ENCODE measurements around the gene SKI. TPM values are rescaled to one million over a fixed set of nuclear protein-coding genes. Genes with fewer than 3 reads are reported as not detected.
A peak's percentile ranks its signal among the peaks of the same experiment; 100 is the strongest.

The SKI gene
- 108 TPM for total RNA-seq

DNA sequence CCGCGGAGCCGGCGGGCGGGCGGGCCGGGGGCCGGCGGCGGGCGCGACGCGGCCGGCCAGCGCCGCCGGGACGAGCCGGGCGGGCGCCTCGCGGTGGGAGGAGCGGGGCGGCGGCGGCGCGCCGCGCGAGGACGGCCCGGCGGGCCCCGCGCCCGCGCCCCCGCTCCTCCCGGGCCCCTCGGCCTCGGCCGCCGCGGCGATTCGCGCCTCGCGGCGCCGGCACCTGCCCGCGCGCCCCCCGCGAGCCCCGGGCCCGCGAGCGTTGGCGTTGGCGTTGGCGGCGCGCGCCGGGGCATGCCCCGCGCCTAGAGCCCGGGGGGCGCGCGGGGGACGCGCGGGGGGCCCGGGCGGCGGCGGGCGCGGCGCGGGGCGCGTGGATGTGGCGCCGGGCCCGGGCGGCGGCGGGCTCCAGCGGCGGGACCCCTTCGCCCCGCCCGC, at the start of gene SKI:
SKI (plus strand) TSS at position 163 of the 438 bp plus-strand sequence. CDS start 448 bp downstream, outside the sequence.
- ATAC-seq (no peak), DNase-seq (ENCODE audit: low spot score) (no peak)
- intact Hi-C loops (cut with DNase I): no loop called here

DNA sequence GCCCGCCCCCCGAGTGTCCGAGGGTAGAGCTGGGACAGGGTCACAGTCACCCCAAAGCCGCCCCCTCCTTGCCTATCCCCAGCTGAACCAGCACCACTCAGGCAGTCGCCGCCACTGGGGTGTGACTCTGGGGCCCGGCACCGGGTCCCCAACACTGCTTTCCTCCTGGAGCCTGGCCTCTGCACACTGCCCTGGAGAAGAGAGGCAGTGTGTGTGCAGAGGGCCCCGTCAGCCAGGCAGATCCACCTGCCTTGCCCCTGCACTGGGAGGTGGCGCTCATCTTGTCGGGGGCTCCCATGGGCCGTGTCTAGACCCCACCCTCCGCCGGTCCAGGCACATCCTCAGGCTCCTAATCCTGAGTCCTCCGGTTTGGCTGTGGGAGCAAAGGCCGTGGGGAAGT, 49.2 kb upstream of the SKI start:
- no peak for ATAC-seq
- intact Hi-C loops (cut with DNase I): no loop called here
- no peak for DNase-seq (ENCODE audit: low spot score)

DNA sequence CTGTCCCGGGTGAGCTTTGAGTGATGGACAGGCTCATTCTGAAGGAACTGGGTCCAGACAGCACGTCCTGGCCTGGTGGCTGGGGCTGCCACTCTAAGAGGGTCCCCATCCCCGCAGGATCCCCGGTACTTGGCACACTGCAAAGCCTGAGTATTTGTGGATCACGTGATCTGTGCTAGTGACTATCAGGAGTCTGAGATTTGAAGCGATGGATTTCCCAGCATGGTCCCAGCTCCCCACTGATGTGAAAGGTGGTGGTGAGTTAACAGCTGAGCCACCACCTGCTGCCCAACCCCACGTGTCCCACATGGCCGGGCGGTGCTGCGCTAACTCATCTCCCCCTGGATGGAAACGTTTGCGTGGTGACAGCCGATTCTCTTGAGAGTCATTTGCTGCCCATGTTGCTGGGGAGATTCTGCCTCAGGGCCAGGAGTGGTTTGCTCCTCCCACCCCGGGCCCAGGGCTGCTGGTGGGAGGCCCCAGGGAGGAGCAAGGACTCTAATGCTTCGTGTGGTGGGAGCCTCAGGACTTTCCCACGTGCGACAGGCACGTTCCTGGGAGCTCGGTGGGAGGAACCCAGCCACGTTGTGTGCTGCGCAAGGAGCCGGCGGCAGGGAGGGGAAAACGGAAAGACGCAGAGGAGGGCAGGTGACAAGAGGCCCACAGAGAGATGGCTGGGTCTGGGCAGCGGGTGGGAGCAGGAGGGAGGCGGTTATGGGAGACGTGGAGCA, 48.7 kb upstream of the SKI start:
- DNase-seq (ENCODE audit: low spot score) (no peak), ATAC-seq (no peak)
- intact Hi-C loops (cut with DNase I): loop anchor here (10.0 kb wide), 2 partner anchors 45 to 355 kb away; partner anchors contain the start of gene HES5

DNA sequence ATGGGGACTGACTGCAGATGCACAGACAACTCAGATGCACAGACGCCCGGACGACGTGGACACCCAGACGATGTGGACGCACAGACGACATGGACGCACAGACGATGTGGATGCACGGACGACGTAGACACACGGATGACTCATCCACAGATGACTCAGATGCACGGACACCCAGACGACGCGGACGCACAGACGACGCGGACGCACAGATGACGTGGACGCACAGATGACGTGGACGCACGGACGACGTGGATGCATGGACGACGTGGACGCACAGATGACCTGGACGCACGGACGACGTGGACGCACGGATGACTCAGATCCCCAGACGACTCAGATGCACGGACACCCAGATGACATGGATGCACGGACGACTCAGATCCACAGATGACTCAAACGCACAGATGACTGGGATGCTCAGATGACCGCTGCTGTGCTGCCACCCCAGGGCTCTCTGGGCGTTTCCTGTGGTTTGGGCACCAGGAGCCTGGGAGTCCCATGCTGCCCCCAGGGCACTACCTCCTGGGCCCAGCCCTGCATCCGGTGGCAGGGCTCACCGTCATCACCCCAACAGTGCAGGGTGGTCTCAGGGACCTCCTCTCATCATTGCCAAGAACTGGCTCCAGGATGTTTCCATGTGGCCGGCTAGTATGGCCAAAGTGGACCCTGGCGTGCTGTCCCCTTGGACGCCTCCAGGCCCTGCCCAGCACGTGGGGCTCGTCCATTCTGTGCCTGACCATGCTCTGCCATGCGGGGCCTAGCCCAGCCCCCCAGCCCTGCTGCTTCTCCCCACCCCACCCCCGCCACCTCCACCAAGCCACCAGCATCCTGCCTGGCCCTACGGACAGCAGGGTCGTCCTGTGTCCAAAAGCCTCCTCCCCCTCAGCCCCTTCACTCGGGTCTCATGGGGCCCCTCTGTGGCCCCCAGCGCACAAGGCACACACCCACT, 47.5 kb upstream of the SKI start:
- intact Hi-C loops (cut with DNase I): loop anchor here (10.0 kb wide), 2 partner anchors 46 to 354 kb away; partner anchors contain the start of gene HES5
- ATAC-seq (no peak), DNase-seq (ENCODE audit: low spot score) (no peak)

DNA sequence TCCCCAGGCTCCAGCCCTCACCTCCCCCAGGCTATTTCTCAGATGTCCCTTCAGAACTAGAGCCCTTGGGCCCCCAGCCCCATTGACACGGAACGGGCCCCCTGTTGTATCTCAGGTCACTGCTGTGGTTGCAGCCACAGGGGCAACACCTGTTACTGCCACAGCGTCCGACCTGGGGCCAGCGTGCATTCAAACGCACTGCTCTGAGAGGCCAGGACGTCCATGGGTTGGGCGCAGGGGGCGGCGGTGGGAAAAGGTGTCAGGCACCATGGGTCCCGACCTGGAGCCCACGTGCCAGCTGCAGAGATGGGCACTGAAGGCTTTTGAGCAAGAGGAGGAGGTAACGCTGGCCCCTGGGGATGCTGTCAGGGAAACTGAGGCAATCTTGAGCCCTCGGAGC, 46.8 kb upstream of the SKI start:
- ATAC-seq: no peak
- intact Hi-C loops (cut with DNase I): loop anchor here (10.0 kb wide), 2 partner anchors 46 to 354 kb away; partner anchors contain the start of gene HES5
- no peak for DNase-seq (ENCODE audit: low spot score)

DNA sequence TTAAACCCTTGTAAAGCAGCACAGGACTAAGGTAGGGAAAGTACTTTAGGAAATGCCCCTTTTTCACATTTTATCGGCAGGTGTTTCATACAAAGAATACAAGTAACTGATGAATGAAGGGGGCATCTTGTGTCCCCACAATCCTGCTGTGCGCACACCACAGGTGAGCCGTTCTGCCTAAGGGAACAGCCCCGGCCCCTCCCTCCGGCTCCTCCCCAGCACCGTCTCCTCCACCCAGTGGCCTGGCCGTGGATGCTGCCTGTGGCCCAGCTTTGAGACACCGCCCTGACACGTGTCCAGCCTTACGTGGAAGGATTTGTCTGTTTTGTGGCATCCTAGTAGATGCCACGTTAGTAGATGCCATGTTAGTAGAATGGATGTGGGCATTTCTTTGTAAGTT, 46.4 kb upstream of the SKI start:
- DNase-seq (ENCODE audit: low spot score) (no peak), ATAC-seq (no peak)
- intact Hi-C loops (cut with DNase I): loop anchor here (10.0 kb wide), 2 partner anchors 47 to 353 kb away; partner anchors contain the start of gene HES5

DNA sequence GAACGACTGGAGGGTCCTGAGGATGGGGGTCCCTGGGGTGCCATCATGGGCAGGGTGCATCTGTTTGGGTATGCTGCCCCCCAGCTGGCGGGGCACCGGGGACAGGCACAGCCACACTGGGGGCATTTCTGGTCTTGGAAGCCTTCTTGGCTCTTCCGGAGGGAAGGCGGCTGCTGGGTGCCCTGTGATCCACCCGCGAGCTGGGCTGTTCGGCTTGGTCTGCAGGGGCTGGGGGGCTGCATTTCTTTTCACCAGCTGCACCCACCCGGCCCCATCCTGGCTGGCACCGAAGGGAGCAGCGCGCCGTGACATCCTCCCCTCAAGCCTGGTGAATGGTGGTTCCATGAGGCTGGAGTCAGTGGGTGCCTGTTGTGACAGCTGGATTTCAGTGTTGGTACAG, 45.7 kb upstream of the SKI start:
- intact Hi-C loops (cut with DNase I): loop anchor here (10.0 kb wide), 2 partner anchors 48 to 352 kb away; partner anchors contain the start of gene HES5
- DNase-seq (ENCODE audit: low spot score) (no peak), ATAC-seq (no peak)

DNA sequence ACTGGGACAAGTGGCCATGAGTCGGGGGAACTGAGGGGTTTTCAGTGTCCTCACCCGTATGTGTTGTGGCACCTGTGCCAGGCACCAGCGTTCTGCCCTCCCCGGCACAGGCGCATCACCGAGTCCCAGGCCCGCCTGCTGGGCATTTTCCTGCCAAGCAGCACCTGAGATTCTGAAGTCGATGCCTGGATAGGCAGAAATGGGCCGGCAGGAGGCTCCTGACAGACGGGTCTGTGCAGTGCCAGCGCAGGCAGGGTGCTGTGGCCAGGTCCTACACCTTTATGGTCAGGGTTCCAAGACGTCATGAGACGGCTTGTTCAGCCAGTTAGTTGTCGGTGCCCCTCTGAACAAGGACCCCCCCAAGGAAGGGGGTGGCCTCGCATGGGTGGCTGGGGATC, 44.2 kb upstream of the SKI start:
- no peak for DNase-seq (ENCODE audit: low spot score)
- intact Hi-C loops (cut with DNase I): loop anchor here (10.0 kb wide), 2 partner anchors 49 to 351 kb away; partner anchors contain the start of gene HES5
- no peak for ATAC-seq

DNA sequence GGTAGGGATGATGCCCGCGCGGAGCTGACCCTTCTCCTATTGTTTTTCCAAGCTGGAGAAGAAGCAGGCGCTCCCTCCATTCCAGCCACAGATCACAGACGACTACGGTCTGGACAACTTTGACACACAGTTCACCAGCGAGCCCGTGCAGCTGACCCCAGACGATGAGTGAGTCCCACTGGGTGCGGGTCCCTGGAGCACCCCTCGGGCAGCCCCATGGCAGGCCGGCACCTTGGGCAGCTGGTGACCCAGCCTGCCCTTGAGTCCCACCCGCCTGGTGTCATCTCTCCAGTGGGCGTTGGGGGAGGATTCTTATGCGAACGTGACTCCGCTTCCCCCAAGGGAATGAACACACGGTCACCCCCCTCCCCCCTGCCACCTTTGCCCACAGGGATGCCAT, 43.6 kb upstream of the SKI start:
- no peak for DNase-seq (ENCODE audit: low spot score)
- ATAC-seq: no peak
- intact Hi-C loops (cut with DNase I): loop anchor here (10.0 kb wide), 2 partner anchors 50 to 350 kb away; partner anchors contain the start of gene HES5

DNA sequence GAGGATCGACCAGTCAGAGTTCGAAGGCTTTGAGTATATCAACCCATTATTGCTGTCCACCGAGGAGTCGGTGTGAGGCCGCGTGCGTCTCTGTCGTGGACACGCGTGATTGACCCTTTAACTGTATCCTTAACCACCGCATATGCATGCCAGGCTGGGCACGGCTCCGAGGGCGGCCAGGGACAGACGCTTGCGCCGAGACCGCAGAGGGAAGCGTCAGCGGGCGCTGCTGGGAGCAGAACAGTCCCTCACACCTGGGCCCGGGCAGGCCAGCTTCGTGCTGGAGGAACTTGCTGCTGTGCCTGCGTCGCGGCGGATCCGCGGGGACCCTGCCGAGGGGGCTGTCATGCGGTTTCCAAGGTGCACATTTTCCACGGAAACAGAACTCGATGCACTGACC, 43.2 kb upstream of the SKI start:
- intact Hi-C loops (cut with DNase I): loop anchor here (10.0 kb wide), 2 partner anchors 50 to 350 kb away; partner anchors contain the start of gene HES5
- DNase-seq (ENCODE audit: low spot score) (no peak), ATAC-seq (no peak)

DNA sequence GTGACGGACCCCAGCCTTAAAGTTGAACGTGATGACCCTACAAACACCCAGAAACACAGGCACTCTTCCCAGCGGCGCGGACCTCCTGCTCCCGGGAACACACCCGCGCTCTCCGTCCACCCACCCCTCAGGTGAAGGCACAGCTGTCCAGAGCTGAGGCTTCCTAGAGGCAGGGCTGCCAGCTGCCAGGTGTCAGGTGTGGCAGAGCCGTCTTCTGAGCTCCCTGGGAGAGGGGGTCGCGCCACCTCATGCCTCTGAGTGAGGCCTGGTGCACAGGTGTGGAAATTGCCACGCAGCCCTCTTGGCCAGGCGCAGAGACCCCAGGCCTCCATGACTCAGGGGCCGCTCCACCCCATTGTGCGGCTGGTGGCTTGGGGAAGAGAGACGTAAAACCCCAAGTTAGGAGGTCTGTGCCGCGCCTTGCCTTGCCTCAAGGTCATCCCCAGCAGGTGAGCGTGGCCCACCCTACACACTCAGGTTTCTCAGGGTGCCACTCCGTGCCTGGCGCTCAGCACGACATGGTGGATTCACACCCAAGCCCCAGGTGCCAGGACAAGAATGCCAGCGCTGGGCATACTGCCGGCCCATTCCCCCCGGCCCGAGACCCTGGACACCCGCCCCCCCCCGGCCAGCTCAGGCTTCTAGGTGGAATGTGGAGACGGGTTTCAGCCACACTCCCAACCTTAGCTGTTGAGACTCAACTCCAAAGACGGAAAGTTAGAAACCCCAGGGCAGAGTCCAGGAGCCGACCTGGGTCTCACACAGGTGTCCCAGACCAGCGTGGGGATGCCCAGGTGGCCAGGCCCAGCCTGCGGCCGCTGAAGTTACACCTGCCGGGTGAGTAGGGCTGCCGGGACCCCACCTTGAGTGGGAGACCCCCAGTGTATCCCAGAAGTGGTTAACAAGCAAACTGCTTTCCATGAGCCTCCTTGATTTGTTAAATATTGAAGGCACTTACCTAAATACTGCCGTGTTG, 42.0 kb upstream of the SKI start:
- intact Hi-C loops (cut with DNase I): loop anchor here (10.0 kb wide), 2 partner anchors 51 to 349 kb away; partner anchors contain the start of gene HES5
- ATAC-seq: no peak

DNA sequence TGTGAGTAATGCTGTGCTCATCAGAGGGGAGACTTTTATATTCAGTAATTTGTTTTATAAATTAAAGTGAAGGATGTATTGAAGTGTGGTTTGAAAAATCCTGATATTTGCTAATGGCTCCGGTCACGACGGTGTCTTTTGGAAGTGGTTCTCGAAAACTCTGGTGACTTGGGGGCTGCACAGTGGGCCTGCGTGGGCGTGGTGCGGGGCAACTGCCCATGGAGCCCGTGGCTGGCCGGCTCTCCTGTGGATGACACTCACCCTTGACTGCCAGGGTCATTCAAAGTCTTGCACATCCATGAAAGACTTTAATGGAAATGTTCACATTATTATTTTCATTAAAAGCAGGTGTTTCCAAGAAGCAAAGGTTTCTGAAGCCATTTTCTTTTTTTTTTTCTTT, 41.2 kb upstream of the SKI start:
- DNase-seq (ENCODE audit: low spot score) (no peak), ATAC-seq (no peak)
- intact Hi-C loops (cut with DNase I): loop anchor here (10.0 kb wide), 2 partner anchors 52 to 348 kb away; partner anchors contain the start of gene HES5

More for the DNA sequence above, 42.0 kb upstream of the SKI start:
- DNase-seq (ENCODE audit: low spot score): no peak

DNA sequence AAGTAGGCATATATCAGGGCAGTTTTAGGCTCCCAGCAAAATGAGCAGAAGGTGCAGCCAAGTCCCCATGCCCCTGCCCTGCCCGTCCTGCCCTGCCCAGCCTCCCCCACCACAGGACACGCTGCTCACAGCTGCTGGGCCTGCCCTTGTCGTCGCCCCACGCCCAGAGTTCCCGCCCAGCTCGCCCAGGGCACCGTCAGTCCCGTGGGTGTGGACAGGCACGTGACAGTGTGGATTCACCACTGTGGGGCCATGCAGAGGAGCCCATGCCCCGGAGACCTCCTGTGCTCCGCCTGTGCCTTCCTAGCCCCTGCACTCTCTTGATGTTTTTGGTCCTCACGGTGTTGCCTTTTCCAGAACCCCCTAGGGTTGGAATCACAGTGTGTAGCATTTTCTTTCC, 40.5 kb upstream of the SKI start:
- DNase-seq (ENCODE audit: low spot score) (no peak), ATAC-seq (no peak)
- intact Hi-C loops (cut with DNase I): loop anchor here (10.0 kb wide), 2 partner anchors 53 to 347 kb away; partner anchors contain the start of gene HES5

DNA sequence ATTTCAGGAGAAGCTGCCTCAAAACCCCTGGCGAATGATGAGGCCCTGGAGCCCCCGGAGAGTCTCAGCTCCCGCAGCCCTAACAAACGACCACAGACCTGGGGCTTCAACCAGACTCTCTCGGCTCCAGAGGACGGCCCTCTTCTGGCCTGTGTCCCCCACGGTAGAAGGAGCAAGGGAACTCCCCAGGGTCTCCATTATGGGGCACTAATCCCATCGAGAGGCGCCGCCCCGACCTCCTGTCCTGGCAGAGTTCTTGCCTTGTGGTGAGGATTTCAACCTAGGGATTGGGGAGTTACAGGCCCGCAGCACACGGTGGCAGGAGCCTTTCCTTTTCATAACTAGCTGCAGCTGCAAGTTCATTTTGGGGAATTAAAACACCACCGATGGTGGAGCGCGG, 39.8 kb upstream of the SKI start:
- intact Hi-C loops (cut with DNase I): loop anchor here (10.0 kb wide), 2 partner anchors 54 to 346 kb away; partner anchors contain the start of gene HES5
- no peak for DNase-seq (ENCODE audit: low spot score)
- no peak for ATAC-seq

DNA sequence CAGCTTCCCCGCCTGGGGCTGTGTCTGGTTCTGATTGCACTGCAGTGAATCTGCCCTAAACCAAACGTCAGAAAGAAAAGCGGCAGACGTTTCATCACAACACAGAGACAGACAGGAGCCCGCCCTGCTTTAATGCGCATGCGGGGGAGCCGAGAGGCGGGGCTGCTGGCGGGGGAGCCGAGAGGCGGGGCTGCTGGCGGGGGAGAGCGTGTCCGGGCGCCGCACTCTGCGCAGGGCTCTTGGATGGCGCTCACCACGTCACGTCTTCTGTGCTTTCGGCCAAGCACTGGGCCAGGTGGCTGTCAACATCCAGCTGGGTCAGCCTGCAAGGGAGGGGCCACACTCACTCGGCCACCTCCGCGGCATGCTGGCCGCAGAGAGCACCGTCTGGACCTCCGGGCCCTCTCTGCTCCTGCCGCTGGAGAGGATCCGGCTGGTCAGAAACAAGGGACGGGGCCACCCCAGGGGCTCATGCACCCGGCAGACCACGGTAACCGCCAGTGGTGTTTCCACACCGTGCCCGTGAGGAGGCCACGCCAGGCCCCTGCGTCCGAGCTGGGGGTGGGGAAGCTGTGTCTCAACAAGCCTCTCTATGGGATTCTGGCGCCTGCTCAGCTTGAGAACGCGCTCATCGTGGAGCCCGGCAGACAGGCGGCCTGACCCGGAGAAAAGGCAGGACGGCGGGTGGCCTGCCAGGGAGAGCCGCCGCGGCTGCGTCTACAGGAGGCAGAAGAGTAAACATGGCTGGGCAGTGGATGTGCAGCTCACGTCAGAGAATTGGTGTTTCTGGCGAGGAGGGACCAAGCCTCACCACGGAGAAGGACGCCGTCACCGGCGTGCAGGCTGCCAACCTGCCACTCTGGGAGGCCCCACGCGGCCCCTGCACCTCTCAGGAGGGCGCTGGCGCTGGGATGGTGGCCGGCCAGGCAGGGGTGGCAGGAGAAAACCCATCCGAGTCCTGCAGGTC, 38.4 kb upstream of the SKI start:
- peak; percentile 97 for DNase-seq (ENCODE audit: low spot score)
- ATAC-seq: peak; percentile 94
- intact Hi-C loops (cut with DNase I): loop anchor here (10.0 kb wide), 2 partner anchors 55 to 345 kb away; partner anchors contain the start of gene HES5

DNA sequence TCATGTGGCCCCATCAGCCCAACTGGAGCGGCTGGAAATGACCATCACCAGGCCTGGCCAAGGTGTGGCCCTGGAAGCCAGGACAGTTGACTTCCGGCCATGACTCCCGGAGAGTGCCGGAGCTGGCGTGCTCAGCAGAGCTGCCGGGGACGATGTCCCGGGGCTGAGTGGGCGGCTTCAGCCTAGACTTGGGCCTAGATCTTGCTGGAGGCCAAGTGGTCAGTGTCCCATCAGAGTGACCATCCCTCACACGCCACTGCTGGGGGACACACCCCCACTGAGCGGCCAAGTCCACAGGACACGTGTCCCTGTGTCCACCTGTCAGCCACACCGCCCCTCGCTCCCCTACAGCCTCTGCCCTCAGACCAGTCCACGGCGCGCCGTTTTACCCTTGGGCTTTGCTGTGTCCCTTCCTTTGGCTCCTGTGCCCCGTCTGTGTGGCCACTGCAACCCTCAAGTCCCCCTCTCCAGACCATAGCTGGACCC, 37.6 kb upstream of the SKI start:
- ATAC-seq (no peak), DNase-seq (ENCODE audit: low spot score) (no peak)
- intact Hi-C loops (cut with DNase I): no loop called here
